RWPE1 (cell line): ENCODE data around the gene OR2M2.

Source experiments
- CTCF ChIA-PET: fragments of 350-600 bp; sonication (Branson Sonifier 250); formaldehyde crosslinking; extraction: SDS; loops from one replicate; lab custom pipeline; 2021; lab: Yijun Ruan, JAX
- POLR2A ChIA-PET: fragments of 400-600 bp; formaldehyde crosslinking; extraction: SDS; loops from one replicate; lab custom pipeline; 2020; ENCODE audit warnings: antibody characterized with exemption; ENCODE audit not compliant: low non-redundant PET; lab: Yijun Ruan, JAX
- DNase-seq: peaks from one replicate; pipeline ENCODE4 v3.0.0; 2012; ENCODE audit warnings: low spot score
- H3K27ac ChIP-seq: fragments of 450-650 bp; 2 replicates; pipeline ENCODE4 v1.5.1; 2017
- TF ChIP-seq, protein P1 (sequence below): fragments of 450-650 bp; conservative IDR thresholded peaks from 2 replicates; pipeline ENCODE4 v1.5.1; 2017; ENCODE audit warnings: low read depth, mild to moderate bottlenecking

OR2M2 gene

DNA sequence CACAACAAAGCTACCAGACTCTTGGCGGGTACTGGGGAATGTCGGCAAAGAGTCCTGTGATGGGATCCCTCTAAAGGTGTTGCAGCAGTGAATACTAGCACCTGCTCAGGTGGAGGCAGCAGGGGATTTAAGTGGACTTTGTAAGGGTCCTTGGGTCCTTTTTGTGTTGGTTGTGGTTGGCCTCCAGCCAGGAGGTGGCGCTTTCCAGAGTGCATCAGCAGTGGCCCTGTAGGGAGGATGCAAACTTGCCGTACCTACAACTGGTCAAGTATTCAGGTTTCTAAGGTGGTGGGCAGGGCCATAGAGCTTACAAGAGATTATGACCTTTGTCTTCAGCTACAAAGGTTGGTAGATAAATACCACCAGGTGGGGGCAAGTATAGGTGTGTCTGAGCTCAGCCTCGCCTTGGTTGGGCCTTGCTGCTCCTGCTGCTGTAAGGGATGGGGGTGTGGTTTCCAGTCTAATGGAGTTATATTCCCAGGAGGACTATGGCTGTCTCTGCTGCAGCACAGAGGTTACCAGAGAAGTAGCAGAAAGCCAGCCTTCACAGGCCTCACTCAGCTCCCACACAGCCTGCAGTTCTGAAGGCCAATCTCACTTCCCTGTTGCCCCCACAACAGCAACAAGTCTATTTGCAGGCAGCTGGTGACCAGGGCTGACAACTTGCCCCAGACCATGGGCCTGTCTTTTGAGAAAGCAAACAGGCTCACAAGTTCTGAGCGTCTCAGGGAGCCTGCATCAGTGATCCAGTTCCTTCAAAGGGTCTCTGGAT is 22.4 kb upstream of the OR2M2 start:
- no peak overlapping the region for H3K27ac ChIP-seq
- ChIA-PET CTCF (no interaction called here), POLR2A (no interaction called here)
- TF ChIP-seq, protein P1, sequence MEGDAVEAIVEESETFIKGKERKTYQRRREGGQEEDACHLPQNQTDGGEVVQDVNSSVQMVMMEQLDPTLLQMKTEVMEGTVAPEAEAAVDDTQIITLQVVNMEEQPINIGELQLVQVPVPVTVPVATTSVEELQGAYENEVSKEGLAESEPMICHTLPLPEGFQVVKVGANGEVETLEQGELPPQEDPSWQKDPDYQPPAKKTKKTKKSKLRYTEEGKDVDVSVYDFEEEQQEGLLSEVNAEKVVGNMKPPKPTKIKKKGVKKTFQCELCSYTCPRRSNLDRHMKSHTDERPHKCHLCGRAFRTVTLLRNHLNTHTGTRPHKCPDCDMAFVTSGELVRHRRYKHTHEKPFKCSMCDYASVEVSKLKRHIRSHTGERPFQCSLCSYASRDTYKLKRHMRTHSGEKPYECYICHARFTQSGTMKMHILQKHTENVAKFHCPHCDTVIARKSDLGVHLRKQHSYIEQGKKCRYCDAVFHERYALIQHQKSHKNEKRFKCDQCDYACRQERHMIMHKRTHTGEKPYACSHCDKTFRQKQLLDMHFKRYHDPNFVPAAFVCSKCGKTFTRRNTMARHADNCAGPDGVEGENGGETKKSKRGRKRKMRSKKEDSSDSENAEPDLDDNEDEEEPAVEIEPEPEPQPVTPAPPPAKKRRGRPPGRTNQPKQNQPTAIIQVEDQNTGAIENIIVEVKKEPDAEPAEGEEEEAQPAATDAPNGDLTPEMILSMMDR: no peak
- DNase-seq: no peak

DNA sequence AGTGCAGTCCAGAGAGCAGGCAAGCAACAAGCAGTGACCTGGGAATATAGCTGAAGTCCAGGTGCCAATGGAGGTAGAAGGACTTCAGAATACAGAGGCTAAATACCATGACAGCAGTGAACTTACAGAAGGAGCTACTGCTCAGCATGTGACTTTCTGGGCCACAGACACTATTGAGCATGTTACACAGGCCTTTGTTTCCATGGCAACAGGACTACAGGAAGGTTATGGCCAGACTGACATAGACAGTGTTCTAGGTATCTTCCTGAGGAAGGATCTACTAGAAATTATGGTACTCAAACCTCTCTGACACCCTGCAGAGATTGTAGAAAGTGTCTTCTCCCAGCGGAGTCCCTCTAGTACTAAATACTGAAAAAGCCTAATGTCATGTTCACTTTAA is 18.7 kb upstream of the OR2M2 start:
- ChIA-PET CTCF (no interaction called here), POLR2A (no interaction called here)
- DNase-seq: no peak

DNA sequence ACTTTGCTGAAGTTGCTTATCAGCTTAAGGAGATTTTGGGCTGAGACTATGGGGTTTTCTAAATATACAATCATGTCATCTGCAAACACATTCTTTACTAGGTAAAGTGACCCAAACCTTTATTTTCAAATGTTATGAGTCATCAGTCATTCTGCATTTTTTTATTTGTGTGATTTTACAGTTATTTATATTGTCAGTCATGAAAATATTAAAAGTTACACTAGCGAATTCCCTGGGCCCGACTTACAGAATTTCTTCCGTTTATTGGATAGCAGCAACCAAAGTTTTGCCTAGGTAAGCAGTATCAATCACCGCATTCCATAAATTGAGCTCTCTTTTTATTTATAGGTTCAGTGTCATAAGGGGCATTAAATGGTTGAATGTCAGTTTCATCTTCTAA is 15.9 kb upstream of the OR2M2 start:
- CTCF ChIA-PET: no interaction called here
- POLR2A ChIA-PET: no interaction called here
- H3K27ac ChIP-seq: no peak overlapping the region
- DNase-seq: no peak
- TF ChIP-seq, protein P1: no peak

More for the DNA sequence above, 18.7 kb upstream of the OR2M2 start:
- no peak overlapping the region for H3K27ac ChIP-seq
- TF ChIP-seq, protein P1: no peak

DNA sequence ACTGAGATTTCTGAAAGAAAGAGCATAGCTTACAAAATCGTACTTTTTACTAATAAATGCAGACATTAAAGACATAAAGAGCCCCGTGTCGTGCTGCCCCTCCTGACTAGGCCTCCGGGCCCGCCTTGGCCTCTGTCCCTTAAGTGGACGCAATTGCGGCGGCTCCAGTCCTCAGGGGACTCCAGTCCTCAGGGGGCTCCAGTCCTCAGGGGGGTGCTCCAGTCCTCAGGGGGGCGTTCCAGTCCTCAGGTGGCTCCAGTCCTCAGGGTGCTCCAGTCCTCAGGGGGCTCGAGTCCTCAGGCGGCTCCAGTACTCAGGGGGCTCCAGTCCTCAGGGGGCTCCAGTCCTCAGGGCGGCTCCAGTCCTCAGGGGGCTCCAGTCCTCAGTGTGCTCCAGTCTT is 10.6 kb upstream of the OR2M2 start:
- no peak for DNase-seq
- H3K27ac ChIP-seq: no peak overlapping the region
- CTCF ChIA-PET: no interaction called here
- TF ChIP-seq, protein P1: no peak
- POLR2A ChIA-PET: no interaction called here

DNA sequence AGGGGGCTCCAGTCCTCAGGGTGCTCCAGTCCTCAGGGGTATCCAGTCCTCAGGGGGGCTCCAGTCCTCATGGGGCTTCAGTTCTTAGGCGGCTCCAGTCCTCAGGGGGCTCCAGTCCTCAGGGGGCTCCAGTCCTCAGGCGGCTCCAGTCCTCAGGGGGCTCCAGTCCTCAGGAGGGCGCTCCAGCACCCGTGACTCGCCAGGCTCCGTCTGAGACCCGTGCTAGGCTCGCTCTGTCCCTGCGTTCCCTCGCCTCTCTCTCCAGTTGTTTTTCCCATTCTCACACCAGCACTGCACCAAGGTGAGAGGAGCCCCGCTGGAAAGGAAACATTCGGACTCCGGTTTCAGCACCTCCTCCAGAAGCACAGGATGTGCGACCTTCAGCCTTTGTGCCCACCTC is 9.4 kb upstream of the OR2M2 start:
- DNase-seq: no peak
- TF ChIP-seq, protein P1: no peak
- no peak overlapping the region for H3K27ac ChIP-seq
- CTCF ChIA-PET: no interaction called here
- POLR2A ChIA-PET: no interaction called here

DNA sequence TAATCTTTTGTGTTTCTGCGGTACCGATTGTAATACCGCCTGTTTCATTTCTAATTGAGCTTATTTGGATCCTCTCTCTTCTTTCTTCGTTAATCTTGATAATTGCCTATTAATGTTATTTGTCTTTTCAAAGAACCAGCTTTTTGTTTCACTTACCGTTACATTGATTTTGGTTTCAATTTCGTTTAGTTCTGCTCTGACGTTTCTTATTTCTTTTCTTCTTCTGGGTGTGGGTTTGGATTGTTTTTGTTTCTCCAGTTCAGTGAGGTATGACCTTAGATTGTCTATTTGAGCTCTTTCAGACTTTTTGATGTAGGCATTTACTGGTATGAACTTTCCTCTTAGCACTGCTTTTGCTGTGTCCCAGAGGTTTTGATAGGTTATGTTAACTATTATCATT is 9.4 kb downstream of the OR2M2 start:
- POLR2A ChIA-PET: no interaction called here
- no peak overlapping the region for H3K27ac ChIP-seq
- no peak for DNase-seq
- CTCF ChIA-PET: no interaction called here
- TF ChIP-seq, protein P1: no peak
